Mesenchymal stem cell (in vitro differentiated cells and primary cell): ENCODE data around the gene CX3CR1.
"Not testable (repeated sequence)": the region's sequence is repeated elsewhere in the genome, so short reads cannot be mapped to it uniquely, and the experiment has no call there.

Experiments
- DNase-seq: peaks from one replicate; pipeline ENCODE4 v3.0.0-alpha.2; 2013
- H2AFZ ChIP-seq: one replicate; pipeline ENCODE4 v1.6.1; 2013; ENCODE audit warnings: low read depth, mild to moderate bottlenecking, control low read depth, inconsistent platforms, low read length, moderate library complexity
- H2AK5ac ChIP-seq: 2 replicates; pipeline ENCODE4 v1.6.1; 2013; ENCODE audit warnings: low read length, moderate library complexity, mild to moderate bottlenecking, inconsistent platforms; ENCODE audit not compliant: severe bottlenecking
- H2BK120ac ChIP-seq: one replicate; pipeline ENCODE4 v1.6.1; 2013; ENCODE audit warnings: low read depth, mild to moderate bottlenecking, inconsistent platforms, low read length, moderate library complexity
- H2BK12ac ChIP-seq, 2 experiments: one replicate each; pipeline ENCODE4 v1.6.1; 2013; ENCODE audit warnings: inconsistent platforms in 2 of 2, low read length in 2 of 2, mild to moderate bottlenecking in 2 of 2, moderate library complexity in 2 of 2, control low read depth in 1 of 2
- H2BK15ac ChIP-seq: one replicate; pipeline ENCODE4 v1.6.1; 2013; ENCODE audit warnings: mild to moderate bottlenecking, low read depth, inconsistent platforms; ENCODE audit not compliant: poor library complexity, severe bottlenecking
- H2BK5ac ChIP-seq: 2 replicates; pipeline ENCODE4 v1.6.1; 2013; ENCODE audit warnings: low read depth, mild to moderate bottlenecking, low read length, control low read depth, inconsistent platforms; ENCODE audit not compliant: poor library complexity, severe bottlenecking
- H3K14ac ChIP-seq, 2 experiments: one replicate each; pipeline ENCODE4 v1.6.1; 2013; ENCODE audit warnings: inconsistent platforms in 2 of 2, low read length in 2 of 2, control low read depth in 1 of 2, mild to moderate bottlenecking in 1 of 2, moderate library complexity in 1 of 2
- H3K18ac ChIP-seq, 2 experiments: one replicate each; pipeline ENCODE4 v1.6.1; 2013; ENCODE audit warnings: inconsistent platforms in 2 of 2, low read length in 2 of 2, control low read depth in 1 of 2, low read depth in 1 of 2, mild to moderate bottlenecking in 1 of 2
- H3K23ac ChIP-seq, 2 experiments: one replicate each; pipeline ENCODE4 v1.6.1; 2013; ENCODE audit warnings: inconsistent platforms in 2 of 2, low read length in 2 of 2, mild to moderate bottlenecking in 2 of 2, moderate library complexity in 2 of 2, control low read depth in 1 of 2
- H3K27ac ChIP-seq: 2 replicates; pipeline ENCODE4 v1.5.1; 2013; ENCODE audit warnings: mild to moderate bottlenecking, moderate library complexity, low read length, control low read depth, inconsistent platforms; ENCODE audit not compliant: poor library complexity, severe bottlenecking
- H3K27me3 ChIP-seq, 2 experiments: 2 replicates each; pipeline versions ENCODE4 v1.6.1 to v1.7.0; 2013; ENCODE audit warnings: low read length in 2 of 2, mild to moderate bottlenecking in 2 of 2, moderate library complexity in 2 of 2, control low read depth in 1 of 2, inconsistent platforms in 1 of 2; ENCODE audit not compliant: control insufficient read depth in 1 of 2, insufficient read depth in 1 of 2
- H3K36me3 ChIP-seq, 2 experiments: 2 replicates each; pipeline versions ENCODE4 v1.6.1 to v1.7.0; 2013; ENCODE audit warnings: low read length in 2 of 2, control low read depth in 1 of 2, inconsistent platforms in 1 of 2, low read depth in 1 of 2, mild to moderate bottlenecking in 1 of 2; ENCODE audit not compliant: insufficient read depth in 2 of 2, control insufficient read depth in 1 of 2
- H3K4ac ChIP-seq, 2 experiments: one replicate each; pipeline ENCODE4 v1.6.1; 2013; ENCODE audit warnings: inconsistent platforms in 2 of 2, low read length in 2 of 2, mild to moderate bottlenecking in 2 of 2, moderate library complexity in 2 of 2, control low read depth in 1 of 2, low read depth in 1 of 2
- H3K4me1 ChIP-seq: 2 replicates; pipeline ENCODE4 v1.6.1; 2013; ENCODE audit warnings: low read depth, low read length, control low read depth; ENCODE audit not compliant: control insufficient read depth, insufficient read depth
- H3K4me2 ChIP-seq: 2 replicates; pipeline ENCODE4 v1.6.1; 2013; ENCODE audit warnings: low read length, mild to moderate bottlenecking, inconsistent platforms; ENCODE audit not compliant: poor library complexity, severe bottlenecking
- H3K4me3 ChIP-seq, 2 experiments: 2 replicates each; pipeline versions ENCODE4 v1.5.1 to v1.7.0; 2013; ENCODE audit warnings: low read length in 2 of 2, mild to moderate bottlenecking in 2 of 2, control low read depth in 1 of 2, low read depth in 1 of 2; ENCODE audit not compliant: insufficient read depth in 1 of 2
- H3K79me1 ChIP-seq: replicated peaks from 2 replicates; pipeline ENCODE4 v1.6.1; 2013; ENCODE audit warnings: mild to moderate bottlenecking, control low read depth, low read length, inconsistent platforms; ENCODE audit not compliant: poor library complexity, severe bottlenecking
- H3K9ac ChIP-seq: 2 replicates; pipeline ENCODE4 v1.7.0; 2013; ENCODE audit warnings: mild to moderate bottlenecking, low read length, moderate library complexity
- H3K9me3 ChIP-seq: 2 replicates; pipeline ENCODE4 v1.7.0; 2013; ENCODE audit warnings: mild to moderate bottlenecking, low read length; ENCODE audit not compliant: control insufficient read depth
- H4K8ac ChIP-seq: one replicate; pipeline ENCODE4 v1.6.1; 2013; ENCODE audit warnings: inconsistent platforms, mild to moderate bottlenecking, low read length, moderate library complexity
- H4K91ac ChIP-seq: one replicate; pipeline ENCODE4 v1.6.1; 2013; ENCODE audit warnings: mild to moderate bottlenecking, low read length, inconsistent platforms
- WGBS: methylation state at CpG from one replicate; pipeline ENCODE4 v1.1.7; 2013; ENCODE audit warnings: mixed read lengths; 5-methylcytosine and 5-hydroxymethylcytosine counted together

The CX3CR1 gene

GRCh38 chr3:39322209-39322715, 42.4 kb upstream of the CX3CR1 start:
- not testable (repeated sequence) for H2BK120ac ChIP-seq, H4K91ac ChIP-seq, H2BK5ac ChIP-seq, H2BK15ac ChIP-seq, H3K4me3 ChIP-seq, H4K8ac ChIP-seq, H2AK5ac ChIP-seq, H3K4me2 ChIP-seq, H3K27ac ChIP-seq, H3K9ac ChIP-seq, H3K14ac ChIP-seq, H3K27me3 ChIP-seq, H3K4ac ChIP-seq, H3K79me1 ChIP-seq, DNase-seq, H3K4me1 ChIP-seq, H3K36me3 ChIP-seq, H3K23ac ChIP-seq, H3K18ac ChIP-seq, H3K9me3 ChIP-seq, H2BK12ac ChIP-seq, H2AFZ ChIP-seq
- 42% methylated on average over 2 of the region's 3 CpGs for WGBS

- not testable (repeated sequence) for H2AK5ac ChIP-seq, H3K4me1 ChIP-seq, H3K14ac ChIP-seq, H2BK5ac ChIP-seq, H2AFZ ChIP-seq, H3K27me3 ChIP-seq, H3K4me2 ChIP-seq, H3K4ac ChIP-seq, DNase-seq, H3K23ac ChIP-seq, H3K79me1 ChIP-seq, H2BK120ac ChIP-seq, H2BK15ac ChIP-seq, H3K4me3 ChIP-seq, H2BK12ac ChIP-seq, H3K18ac ChIP-seq, H3K9ac ChIP-seq, H4K91ac ChIP-seq, H3K36me3 ChIP-seq, H3K9me3 ChIP-seq, H4K8ac ChIP-seq, H3K27ac ChIP-seq
- WGBS: 70% methylated on average over 1 of the region's 2 CpGs
These were observed 41.7 kb upstream of the CX3CR1 start for GRCh38 chr3:39321574-39321983.

- Histone ChIP-seq H3K27ac (no peak overlapping the region), H2AFZ (no peak overlapping the region), H3K79me1 (no peaks in the 10 kb centered on the region), H4K91ac (no peak overlapping the region), H3K9me3 (no peaks in the 10 kb centered on the region), H2BK5ac (no peak overlapping the region), H3K36me3 (no peaks in the 10 kb centered on the region), H3K27me3 (peaks cover 0 to 3% of the 10 kb centered on the region in 2 experiments), H2BK15ac (no peak overlapping the region), H3K4ac (no peak overlapping the region), H3K23ac (no peak overlapping the region), H2AK5ac (no peak overlapping the region), H3K18ac (no peak overlapping the region), H3K9ac (no peak overlapping the region), H4K8ac (no peak overlapping the region), H3K14ac (no peak overlapping the region), H3K4me1 (no peaks in the 10 kb centered on the region), H3K4me3 (no peak overlapping the region), H3K4me2 (no peak overlapping the region), H2BK120ac (no peak overlapping the region), H2BK12ac (no peak overlapping the region)
- no peak for DNase-seq
These were observed 39.4 kb upstream of the CX3CR1 start for GRCh38 chr3:39319249-39319648.

GRCh38 chr3:39318301-39318700, 38.5 kb upstream of the CX3CR1 start:
- no peak overlapping the region for H3K23ac ChIP-seq
- H3K4me1 ChIP-seq: no peaks in the 10 kb centered on the region
- 60% methylated on average over 1 of the region's 1 CpG for WGBS
- H4K8ac ChIP-seq: no peak overlapping the region
- no peak overlapping the region for H3K4ac ChIP-seq
- H2AK5ac ChIP-seq: no peak overlapping the region
- H3K14ac ChIP-seq: no peak overlapping the region
- no peak overlapping the region for H2BK15ac ChIP-seq
- H3K27ac ChIP-seq: no peak overlapping the region
- no peak overlapping the region for H2BK5ac ChIP-seq
- H4K91ac ChIP-seq: no peak overlapping the region
- H2BK120ac ChIP-seq: no peak overlapping the region
- no peak for DNase-seq
- no peak overlapping the region for H2BK12ac ChIP-seq
- no peaks in the 10 kb centered on the region for H3K79me1 ChIP-seq
- H3K27me3 ChIP-seq: no peaks in the 10 kb centered on the region
- H3K18ac ChIP-seq: no peak overlapping the region
- H3K9ac ChIP-seq: no peak overlapping the region
- no peak overlapping the region for H3K4me3 ChIP-seq
- H2AFZ ChIP-seq: no peak overlapping the region
- H3K9me3 ChIP-seq: no peaks in the 10 kb centered on the region
- no peaks in the 10 kb centered on the region for H3K36me3 ChIP-seq
- no peak overlapping the region for H3K4me2 ChIP-seq
